ENCODE measurements around the gene WDR59. TPM values are rescaled to one million over a fixed set of nuclear protein-coding genes. Genes with fewer than 3 reads are reported as not detected.
"Not testable (repeated sequence)": the region's sequence is repeated elsewhere in the genome, so short reads cannot be mapped to it uniquely, and the experiment has no call there.

The WDR59 gene
- total RNA-seq, 1 experiment from 2014 or later: 32.0 TPM

GRCh38 chr16:75000481-75001081 lies 15.7 kb upstream of the WDR59 start:
- Histone ChIP-seq H3K27me3 (ENCODE audit: control insufficient read depth, insufficient read depth, low read length) (peaks cover 4% of the 10 kb centered on the region), H3K4me3 (ENCODE audit: insufficient read depth, low read depth, low read length) (peak overlapping the region; percentile 70), H3K36me3 (replicated peaks; ENCODE audit: control insufficient read depth, insufficient read depth, low read length) (no peaks in the 10 kb centered on the region; the same call in 1 of the 2 replicates)
- peak; percentile 59 for DNase-seq

- Histone ChIP-seq H3K36me3 (replicated peaks; ENCODE audit: control insufficient read depth, insufficient read depth, low read length) (no peaks in the 10 kb centered on the region; the same call in 1 of the 2 replicates), H3K27me3 (ENCODE audit: control insufficient read depth, insufficient read depth, low read length) (peaks cover 4% of the 10 kb centered on the region), H3K4me3 (ENCODE audit: insufficient read depth, low read depth, low read length) (peak overlapping the region; percentile 70)
- DNase-seq: peak; percentile 86
These were observed 14.9 kb upstream of the WDR59 start for GRCh38 chr16:74999609-75000480.

GRCh38 chr16:74999219-74999608 lies 14.3 kb upstream of the WDR59 start:
- H3K36me3 ChIP-seq (replicated peaks; ENCODE audit: control insufficient read depth, insufficient read depth, low read length): no peaks in the 10 kb centered on the region; the same call in 1 of the 2 replicates
- peaks cover 4% of the 10 kb centered on the region for H3K27me3 ChIP-seq (ENCODE audit: control insufficient read depth, insufficient read depth, low read length)
- peak overlapping the region; percentile 70 for H3K4me3 ChIP-seq (ENCODE audit: insufficient read depth, low read depth, low read length)
- DNase-seq: no peak

DNA sequence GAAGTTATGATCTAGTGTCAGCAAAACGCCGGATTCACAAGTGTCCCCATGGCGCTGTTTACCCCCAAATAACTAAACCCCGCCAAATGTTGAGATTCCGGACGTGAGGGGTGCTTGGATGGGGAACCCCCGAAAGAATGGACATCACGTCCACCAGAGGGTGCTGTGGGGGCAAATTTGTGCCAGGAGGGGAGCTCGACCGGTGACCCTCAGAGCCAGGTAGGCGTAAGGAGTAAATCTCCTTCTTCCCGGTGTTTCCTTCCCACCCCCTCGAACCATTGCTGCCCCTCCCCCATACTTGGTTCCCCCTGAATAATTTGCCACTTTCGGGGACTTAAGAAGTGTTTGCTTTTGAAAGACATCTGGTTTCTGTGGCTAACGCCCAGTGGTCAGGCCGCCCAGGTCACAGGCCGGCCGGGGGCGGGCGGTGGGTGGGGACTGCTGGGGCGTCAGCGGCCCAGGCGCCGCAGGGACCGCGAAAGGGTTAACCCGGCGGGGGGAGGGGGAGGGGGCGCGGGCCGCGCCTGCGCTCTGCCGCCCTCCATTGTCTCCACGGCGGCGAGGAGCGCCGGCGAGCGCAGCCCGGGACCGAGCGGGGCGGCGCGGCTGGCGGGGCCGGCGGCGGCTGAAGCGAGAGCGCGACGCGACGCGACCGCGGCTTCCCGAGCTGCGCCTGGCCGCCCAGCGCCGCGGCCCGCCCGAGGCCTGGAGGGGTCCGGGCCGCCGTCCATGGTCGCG lies 13.7 kb upstream of the WDR59 start, which contains the start of gene ZNRF1:
Gene ZNRF1, plus strand, starts transcription at position 544 of the 738 bp plus-strand sequence. CDS start 648 bp downstream, outside the sequence.
- Histone ChIP-seq H3K27me3 (ENCODE audit: control insufficient read depth, insufficient read depth, low read length) (peaks cover 4% of the 10 kb centered on the region), H3K4me3 (ENCODE audit: insufficient read depth, low read depth, low read length) (peak within 1 kb of the TSS; percentile 70), H3K36me3 (replicated peaks; ENCODE audit: control insufficient read depth, insufficient read depth, low read length) (no peaks in the 10 kb centered on the region; the same call in 1 of the 2 replicates)
- peak; percentile 97 for DNase-seq

GRCh38 chr16:74997042-74997491 lies 12.1 kb upstream of the WDR59 start:
- H3K27me3 ChIP-seq (ENCODE audit: control insufficient read depth, insufficient read depth, low read length): peaks cover 4% of the 10 kb centered on the region
- H3K4me3 ChIP-seq (ENCODE audit: insufficient read depth, low read depth, low read length): no peak overlapping the region
- no peak for DNase-seq
- no peaks in the 10 kb centered on the region for H3K36me3 ChIP-seq (replicated peaks; ENCODE audit: control insufficient read depth, insufficient read depth, low read length)

- H3K4me3 ChIP-seq (ENCODE audit: insufficient read depth, low read depth, low read length): no peak overlapping the region
- H3K36me3 ChIP-seq (replicated peaks; ENCODE audit: control insufficient read depth, insufficient read depth, low read length): no peaks in the 10 kb centered on the region
- DNase-seq: no peak
- H3K27me3 ChIP-seq (ENCODE audit: control insufficient read depth, insufficient read depth, low read length): peaks cover 4% of the 10 kb centered on the region
These were observed 11.1 kb upstream of the WDR59 start for GRCh38 chr16:74995986-74996385.

GRCh38 chr16:74991593-74992403 lies 6.9 kb upstream of the WDR59 start:
- Histone ChIP-seq H3K4me3 (ENCODE audit: insufficient read depth, low read depth, low read length) (no peak overlapping the region), H3K27me3 (ENCODE audit: control insufficient read depth, insufficient read depth, low read length) (no peaks in the 10 kb centered on the region), H3K36me3 (replicated peaks; ENCODE audit: control insufficient read depth, insufficient read depth, low read length) (no peaks in the 10 kb centered on the region)
- DNase-seq: peak; percentile 36

- H3K4me3 ChIP-seq (ENCODE audit: insufficient read depth, low read depth, low read length): no peak overlapping the region
- H3K36me3 ChIP-seq (replicated peaks; ENCODE audit: control insufficient read depth, insufficient read depth, low read length): no peaks in the 10 kb centered on the region
- no peaks in the 10 kb centered on the region for H3K27me3 ChIP-seq (ENCODE audit: control insufficient read depth, insufficient read depth, low read length)
- no peak for DNase-seq
These were observed 6.3 kb upstream of the WDR59 start for GRCh38 chr16:74991268-74991592.

GRCh38 chr16:74990832-74991231 lies 5.9 kb upstream of the WDR59 start:
- DNase-seq: no peak
- Histone ChIP-seq H3K27me3 (ENCODE audit: control insufficient read depth, insufficient read depth, low read length) (no peaks in the 10 kb centered on the region), H3K4me3 (ENCODE audit: insufficient read depth, low read depth, low read length) (no peak overlapping the region)

DNA sequence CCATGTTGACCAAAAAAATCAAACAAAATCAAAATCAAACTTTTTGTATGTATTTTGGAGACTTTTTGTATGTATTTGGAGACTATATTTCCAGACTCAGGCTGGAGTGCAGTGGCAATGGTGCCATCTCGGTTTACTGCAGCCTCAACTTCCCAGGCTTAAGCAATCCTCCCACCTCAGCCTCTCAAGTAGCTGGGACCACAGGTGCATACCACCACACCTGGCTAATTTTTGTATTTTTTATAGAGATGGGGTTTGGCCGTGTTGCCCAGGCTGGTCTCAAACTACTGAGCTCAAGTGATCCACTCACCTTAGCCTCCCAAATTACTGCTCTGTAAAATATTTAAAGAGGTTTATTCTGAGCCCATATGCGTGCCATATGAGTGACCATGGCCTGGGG lies 4.9 kb upstream of the WDR59 start:
- H3K27me3 ChIP-seq (ENCODE audit: control insufficient read depth, insufficient read depth, low read length); H3K36me3 ChIP-seq (replicated peaks; ENCODE audit: control insufficient read depth, insufficient read depth, low read length); DNase-seq; H3K4me3 ChIP-seq (ENCODE audit: insufficient read depth, low read depth, low read length): not testable (repeated sequence)

More at GRCh38 chr16:74990832-74991231, 5.9 kb upstream of the WDR59 start:
- no peaks in the 10 kb centered on the region for H3K36me3 ChIP-seq (replicated peaks; ENCODE audit: control insufficient read depth, insufficient read depth, low read length)

DNA sequence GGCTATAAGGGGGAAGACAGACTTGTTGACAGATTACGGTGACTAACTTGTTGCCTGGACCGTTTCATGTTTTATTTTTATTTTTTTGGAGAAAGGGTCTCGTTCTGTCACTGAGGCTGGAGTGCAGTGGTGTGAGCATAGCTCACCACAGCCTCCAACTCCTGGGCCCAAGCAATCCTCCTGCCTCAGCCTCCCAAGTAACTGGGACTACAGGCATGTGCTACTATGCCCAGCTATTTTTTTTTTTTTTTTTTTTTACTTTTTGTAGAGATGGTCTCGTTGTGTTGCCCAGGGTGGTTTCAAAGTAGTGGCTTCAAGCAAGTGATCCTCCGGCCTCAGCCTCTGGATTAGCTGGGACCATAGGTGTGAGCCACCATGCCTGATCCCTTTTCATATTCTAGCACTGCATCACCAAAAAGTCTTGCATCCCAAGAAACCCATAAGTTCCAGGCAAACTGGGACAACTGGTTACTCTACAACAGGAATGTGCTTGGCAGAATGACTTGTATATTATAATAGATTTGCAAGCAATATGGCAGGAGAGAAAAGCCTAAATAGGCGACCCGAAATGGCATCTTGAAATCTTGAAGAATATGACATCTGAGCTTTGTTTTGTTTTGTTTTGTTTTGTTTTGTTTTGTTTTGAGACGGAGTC lies 2.2 kb upstream of the WDR59 start:
- Histone ChIP-seq H3K36me3 (replicated peaks; ENCODE audit: control insufficient read depth, insufficient read depth, low read length) (no peaks in the 10 kb centered on the region; the same call in 1 of the 2 replicates), H3K27me3 (ENCODE audit: control insufficient read depth, insufficient read depth, low read length) (no peaks in the 10 kb centered on the region), H3K4me3 (ENCODE audit: insufficient read depth, low read depth, low read length) (no peak overlapping the region)
- DNase-seq: no peak

GRCh38 chr16:74984194-74984528 lies 762 bp downstream of the WDR59 start:
- DNase-seq: no peak
- Histone ChIP-seq H3K27me3 (ENCODE audit: control insufficient read depth, insufficient read depth, low read length) (no peaks in the 10 kb centered on the region), H3K4me3 (ENCODE audit: insufficient read depth, low read depth, low read length) (peak overlapping the region; percentile 91), H3K36me3 (replicated peaks; ENCODE audit: control insufficient read depth, insufficient read depth, low read length) (no peaks in the 10 kb centered on the region; the same call in 1 of the 2 replicates)

- no peaks in the 10 kb centered on the region; the same call in 1 of the 2 replicates for H3K36me3 ChIP-seq (replicated peaks; ENCODE audit: control insufficient read depth, insufficient read depth, low read length)
- no peak for DNase-seq
- H3K4me3 ChIP-seq (ENCODE audit: insufficient read depth, low read depth, low read length): no peak overlapping the region
- no peaks in the 10 kb centered on the region for H3K27me3 ChIP-seq (ENCODE audit: control insufficient read depth, insufficient read depth, low read length)
These were observed 2.7 kb downstream of the WDR59 start for GRCh38 chr16:74982256-74982655.
